HG03025 (cell line): ENCODE measurements around the gene KCNK15.

Experiments used
- ATAC-seq: cut with Tn5 transposase; IDR thresholded peaks from one replicate; pipeline ENCODE4 v1.9.1; 2021; ENCODE audit warnings: mild to moderate bottlenecking, moderate library complexity; ENCODE audit not compliant: unreplicated experiment, low FRiP score

The KCNK15 gene

GRCh38 chr20:44733341-44734069 is 12.2 kb upstream of the KCNK15 start:
- ATAC-seq, result no peak

- no peak for ATAC-seq
These were observed 10.7 kb upstream of the KCNK15 start for GRCh38 chr20:44734938-44735337.

DNA sequence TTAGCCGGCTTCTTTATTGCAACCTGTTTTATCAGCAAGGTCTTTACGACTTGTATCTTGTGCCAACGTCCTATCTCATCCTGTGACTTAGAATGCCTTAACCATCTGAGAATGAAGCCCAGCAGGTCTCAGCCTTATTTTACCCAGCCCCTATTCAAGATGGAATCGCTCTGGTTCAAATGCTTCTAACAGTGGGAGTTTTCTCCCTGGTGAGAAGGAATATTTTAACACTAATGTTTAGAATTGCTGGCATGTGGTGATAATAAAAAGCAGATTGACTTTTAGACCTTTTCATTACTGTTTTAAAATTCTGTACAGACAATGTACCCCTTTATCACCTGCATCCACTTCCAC is 9.9 kb upstream of the KCNK15 start:
- ATAC-seq, result no peak

DNA sequence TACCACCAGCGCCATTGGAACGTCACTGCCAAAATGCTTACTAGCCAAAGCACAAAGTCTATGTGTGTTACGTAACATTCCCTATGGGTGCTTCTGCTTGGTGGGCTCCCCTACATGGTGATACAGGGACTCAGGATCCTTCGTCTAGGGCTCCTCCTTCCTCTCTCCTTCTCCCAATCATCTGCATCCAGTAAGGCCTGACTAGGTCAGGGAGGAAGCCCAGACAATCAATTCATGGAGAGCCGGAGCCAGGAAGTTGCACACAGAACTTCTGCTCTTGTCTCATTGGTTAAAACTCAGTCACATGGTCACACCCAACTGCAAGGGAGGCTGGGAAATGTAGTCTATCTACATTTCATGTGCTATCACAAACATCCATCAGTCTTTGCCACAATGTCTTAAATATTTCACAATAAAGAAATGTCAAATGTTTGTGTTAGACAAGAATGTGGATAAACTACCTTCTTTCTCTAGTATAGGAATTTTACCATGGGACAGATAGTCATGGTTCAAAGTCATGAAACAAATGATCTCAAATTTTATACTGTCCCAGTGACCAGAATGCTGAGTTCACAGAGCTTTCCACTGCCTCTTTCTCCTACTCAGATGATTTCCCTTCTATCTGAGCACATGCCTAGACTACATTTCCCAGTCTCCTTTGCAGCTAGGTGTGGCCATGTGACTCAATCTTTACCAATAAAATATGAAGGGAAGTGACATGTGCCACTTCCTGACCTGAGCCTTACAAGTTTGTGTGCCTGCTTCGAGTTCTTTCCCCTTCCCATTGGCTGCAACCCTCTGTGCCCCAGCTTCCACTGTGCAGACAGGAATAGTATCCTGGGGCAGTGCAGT is 9.3 kb upstream of the KCNK15 start:
- no peak for ATAC-seq

GRCh38 chr20:44737116-44737515 is 8.5 kb upstream of the KCNK15 start:
- ATAC-seq, result no peak

DNA sequence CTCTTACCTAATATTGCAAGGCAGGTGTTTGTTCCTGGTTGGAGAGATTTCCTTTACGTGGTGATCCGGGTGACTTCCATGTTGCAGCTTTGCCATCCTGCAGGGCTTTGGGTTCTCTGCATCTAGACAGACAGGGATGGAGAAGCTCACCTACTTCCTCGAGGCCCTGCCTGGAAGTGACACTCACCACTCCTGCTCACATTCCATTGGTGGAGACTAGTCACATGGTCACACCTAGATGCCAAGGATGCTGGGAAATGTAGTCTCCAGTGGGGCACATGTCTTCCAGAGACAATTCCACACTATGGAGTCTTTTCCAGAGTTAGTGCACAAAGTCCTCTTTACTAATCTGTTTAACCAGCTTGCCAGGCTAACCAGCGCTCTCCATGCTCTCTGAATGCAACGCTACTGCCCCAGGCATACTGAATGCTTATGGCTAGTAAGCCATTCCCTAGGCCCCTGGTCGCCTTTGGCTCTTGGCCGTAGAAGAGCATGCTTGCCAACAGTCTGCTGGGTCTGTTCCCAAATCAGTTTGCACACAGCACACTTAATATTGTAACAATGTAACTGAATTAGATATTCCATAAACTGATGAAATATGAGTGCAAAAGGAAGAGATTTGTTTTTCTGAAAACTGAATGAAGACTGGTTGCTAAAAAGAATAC is 6.7 kb upstream of the KCNK15 start:
- no peak for ATAC-seq

DNA sequence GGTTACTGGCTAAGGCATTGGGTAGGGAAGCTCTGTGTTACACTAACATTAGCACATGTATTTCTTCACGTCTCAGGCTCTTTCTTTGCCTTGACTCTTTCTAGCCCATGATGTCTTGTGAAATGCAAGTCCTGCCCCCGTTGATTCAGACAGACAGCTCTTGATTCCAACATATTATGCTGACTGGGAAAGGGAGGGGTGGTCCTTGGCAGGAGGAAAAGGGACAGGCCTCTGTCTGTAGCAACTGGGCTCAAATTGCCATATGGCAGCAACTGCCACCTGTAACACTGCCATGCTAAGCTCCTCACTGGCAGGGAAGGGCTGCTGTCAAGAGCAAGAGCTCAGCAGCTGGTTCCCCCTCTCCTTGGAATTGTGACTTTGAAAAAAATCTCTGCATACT is 5.7 kb upstream of the KCNK15 start:
- no peak for ATAC-seq

DNA sequence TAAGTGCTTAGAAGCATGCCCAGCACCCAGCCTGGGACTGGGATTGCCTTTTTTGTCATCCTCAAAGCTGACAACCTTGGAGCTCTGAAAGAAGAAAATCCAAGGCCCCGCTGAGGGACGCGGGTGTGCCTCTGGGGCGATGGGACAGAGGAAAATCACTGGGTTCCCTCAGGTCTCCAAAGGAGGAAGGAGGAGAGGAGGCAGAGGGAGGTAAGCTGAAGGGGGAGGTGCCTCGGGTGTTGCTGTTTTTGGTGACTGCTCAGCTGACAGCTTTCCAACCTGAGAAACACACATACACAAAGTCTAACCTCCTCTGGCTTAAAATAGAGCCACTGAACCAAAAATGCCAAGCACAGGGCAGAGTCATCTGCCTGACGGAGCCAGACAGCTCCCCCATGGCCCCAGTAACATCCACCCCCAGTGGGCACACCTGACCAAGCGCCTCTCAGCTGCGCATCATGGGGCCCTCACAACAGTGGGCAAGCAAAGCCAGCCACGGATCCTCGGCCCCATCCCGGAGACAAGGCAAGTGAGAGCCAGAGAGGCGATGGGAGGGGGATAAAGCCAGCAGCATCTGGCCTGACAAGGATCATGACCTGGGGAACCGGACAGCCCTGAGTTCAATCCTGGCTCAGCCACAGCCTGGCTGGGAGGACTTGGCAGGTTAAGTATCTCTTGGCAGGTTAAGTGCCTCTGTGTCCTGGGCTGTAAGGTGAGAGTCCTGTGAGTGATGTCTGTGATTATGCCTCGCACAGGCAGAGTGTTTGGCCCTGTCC is 3.2 kb upstream of the KCNK15 start:
- no peak for ATAC-seq

DNA sequence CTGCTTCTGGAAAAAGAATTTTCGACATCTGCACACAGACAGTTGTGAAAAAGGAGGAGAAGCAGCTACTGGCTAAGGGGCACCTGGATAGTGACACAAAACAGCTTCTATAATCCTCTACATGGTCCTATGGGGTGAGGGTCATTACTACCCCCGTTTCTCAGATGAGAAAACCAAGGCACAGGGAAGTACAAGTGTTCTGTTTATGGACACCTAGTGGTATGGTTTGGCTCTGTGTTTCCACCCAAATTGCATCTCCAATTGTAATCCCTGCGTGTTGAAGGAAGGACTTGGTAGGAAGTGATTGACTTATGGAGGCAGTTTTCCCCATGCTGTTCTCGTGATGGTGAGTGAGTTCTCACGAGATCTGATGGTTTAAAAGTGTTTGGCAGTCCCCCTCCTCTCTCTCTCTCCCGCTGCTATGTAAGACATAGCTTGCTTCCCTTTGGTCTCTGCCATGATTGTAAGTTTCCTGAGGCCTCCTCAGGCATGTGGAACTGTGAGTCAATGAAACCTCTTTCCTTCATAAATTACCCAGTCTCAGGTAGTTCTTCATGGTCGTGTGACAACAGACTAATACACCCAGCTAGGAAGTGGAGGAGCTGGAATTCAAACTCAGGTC is 2.5 kb upstream of the KCNK15 start:
- ATAC-seq, result no peak

- ATAC-seq, result no peak
These were observed 1.6 kb upstream of the KCNK15 start for GRCh38 chr20:44743916-44744655.

GRCh38 chr20:44745122-44745597 is 505 bp upstream of the KCNK15 start:
- no peak for ATAC-seq

GRCh38 chr20:44746367-44747165 is 901 bp downstream of the KCNK15 start:
- ATAC-seq, result no peak

DNA sequence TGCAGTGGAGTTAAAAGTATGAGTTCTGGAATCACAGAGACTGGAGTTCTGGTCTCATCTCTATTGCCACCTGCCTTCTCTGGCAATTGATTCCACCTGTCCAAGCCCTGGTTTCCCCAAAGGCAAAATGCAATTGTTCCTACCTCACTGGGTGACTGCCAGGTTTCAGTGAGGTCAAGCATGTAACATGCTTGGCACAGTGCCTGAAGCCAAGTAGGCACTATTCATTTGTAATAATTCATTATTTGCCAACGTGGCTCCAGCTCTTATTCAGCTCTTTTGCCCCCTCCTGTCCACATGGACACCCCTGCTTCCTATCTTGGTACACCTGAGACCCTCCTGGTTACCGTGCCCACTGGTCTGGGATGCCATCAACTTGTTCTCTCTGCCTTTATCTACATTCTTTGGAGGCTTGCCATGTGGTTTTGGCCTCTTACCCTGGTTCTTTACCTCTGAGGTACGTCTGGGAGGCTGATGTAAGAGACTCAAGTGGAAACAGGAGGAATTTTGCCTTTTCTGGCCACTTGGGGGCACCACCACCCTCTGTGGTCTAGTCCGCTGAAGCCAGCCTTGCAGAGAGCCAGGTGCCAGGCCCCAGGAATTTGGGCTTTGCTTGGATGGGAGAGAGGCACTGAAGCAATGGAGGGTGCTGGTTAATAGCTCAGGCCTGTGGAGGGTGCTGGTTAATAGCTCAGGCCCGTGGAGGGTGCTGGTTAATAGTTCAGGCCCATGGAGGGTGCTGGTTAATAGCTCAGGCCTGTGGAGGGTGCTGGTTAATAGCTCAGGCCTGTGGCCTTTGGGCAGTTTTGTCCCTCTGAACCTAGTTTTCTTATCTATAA is 1.7 kb downstream of the KCNK15 start:
- ATAC-seq, result no peak

GRCh38 chr20:44748005-44748370 is 2.3 kb downstream of the KCNK15 start:
- no peak for ATAC-seq

DNA sequence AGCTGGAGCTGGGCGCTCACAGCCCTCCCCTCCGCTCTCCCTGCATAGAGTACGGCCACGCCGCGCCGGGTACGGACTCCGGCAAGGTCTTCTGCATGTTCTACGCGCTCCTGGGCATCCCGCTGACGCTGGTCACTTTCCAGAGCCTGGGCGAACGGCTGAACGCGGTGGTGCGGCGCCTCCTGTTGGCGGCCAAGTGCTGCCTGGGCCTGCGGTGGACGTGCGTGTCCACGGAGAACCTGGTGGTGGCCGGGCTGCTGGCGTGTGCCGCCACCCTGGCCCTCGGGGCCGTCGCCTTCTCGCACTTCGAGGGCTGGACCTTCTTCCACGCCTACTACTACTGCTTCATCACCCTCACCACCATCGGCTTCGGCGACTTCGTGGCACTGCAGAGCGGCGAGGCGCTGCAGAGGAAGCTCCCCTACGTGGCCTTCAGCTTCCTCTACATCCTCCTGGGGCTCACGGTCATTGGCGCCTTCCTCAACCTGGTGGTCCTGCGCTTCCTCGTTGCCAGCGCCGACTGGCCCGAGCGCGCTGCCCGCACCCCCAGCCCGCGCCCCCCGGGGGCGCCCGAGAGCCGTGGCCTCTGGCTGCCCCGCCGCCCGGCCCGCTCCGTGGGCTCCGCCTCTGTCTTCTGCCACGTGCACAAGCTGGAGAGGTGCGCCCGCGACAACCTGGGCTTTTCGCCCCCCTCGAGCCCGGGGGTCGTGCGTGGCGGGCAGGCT is 4.6 kb downstream of the KCNK15 start:
- ATAC-seq, result no peak

DNA sequence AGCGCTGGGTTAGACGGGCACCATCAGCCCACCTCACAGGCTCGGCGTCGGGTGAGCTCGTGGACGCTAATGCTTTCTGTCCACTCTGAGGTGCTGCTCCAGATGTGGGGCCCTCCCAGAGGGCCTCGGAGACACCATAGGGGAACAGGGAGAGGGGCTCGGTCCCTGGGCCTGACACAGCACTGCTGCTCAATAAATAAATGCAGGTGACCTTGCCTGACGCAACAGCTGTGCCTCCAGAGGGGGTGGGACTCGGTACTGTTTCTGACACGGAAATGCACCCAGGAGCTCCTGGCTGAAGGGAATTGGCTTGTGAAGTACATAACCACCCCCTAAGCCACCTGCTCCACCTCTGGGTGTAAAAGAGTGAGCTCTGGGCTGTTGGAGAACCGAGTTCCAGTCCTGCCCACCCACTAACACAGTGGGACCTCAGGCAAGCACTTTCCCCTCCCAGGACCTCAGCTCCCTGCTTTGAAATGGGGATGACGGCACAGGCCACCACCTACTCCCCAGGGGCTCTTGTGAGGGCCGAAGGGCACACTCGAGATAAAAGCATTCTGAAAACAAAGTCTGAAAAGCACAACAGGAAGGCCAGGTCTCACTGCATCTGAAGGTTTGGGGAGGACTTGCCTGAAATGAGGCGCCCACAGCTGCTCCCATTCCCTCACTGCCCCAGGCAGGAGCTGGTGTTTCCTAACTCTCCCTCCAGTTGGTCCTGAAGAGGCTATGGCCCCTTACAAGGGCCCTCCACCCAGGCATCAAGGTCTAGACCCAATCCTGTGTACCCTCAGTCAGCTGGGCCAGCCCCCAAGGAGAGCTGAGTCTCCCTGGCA is 6.7 kb downstream of the KCNK15 start:
- no peak for ATAC-seq
